C4-2B (cell line): ENCODE data around the gene ZNF547.

ENCODE experiments used
- ZFX ChIP-seq: fragments of 450-650 bp; IDR thresholded peaks from 2 replicates; pipeline ENCODE4 v1.6.1; 2017
- TF ChIP-seq, protein P1 (sequence below): fragments of 450-650 bp; conservative IDR thresholded peaks from 2 replicates; pipeline ENCODE4 v1.5.1; 2017; ENCODE audit warnings: mild to moderate bottlenecking

GRCh38 chr19:57338877-57339276 is 24.5 kb upstream of the ZNF547 start:
- TF ChIP-seq, protein P1, sequence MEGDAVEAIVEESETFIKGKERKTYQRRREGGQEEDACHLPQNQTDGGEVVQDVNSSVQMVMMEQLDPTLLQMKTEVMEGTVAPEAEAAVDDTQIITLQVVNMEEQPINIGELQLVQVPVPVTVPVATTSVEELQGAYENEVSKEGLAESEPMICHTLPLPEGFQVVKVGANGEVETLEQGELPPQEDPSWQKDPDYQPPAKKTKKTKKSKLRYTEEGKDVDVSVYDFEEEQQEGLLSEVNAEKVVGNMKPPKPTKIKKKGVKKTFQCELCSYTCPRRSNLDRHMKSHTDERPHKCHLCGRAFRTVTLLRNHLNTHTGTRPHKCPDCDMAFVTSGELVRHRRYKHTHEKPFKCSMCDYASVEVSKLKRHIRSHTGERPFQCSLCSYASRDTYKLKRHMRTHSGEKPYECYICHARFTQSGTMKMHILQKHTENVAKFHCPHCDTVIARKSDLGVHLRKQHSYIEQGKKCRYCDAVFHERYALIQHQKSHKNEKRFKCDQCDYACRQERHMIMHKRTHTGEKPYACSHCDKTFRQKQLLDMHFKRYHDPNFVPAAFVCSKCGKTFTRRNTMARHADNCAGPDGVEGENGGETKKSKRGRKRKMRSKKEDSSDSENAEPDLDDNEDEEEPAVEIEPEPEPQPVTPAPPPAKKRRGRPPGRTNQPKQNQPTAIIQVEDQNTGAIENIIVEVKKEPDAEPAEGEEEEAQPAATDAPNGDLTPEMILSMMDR, result no peak
- no peak for TF ChIP-seq ZFX
